GM19463 (cell line): Measurements from ENCODE around the gene IL4I1.

Source experiments
- ATAC-seq: cut with Tn5 transposase; IDR thresholded peaks from one replicate; pipeline ENCODE4 v1.9.1; 2021; ENCODE audit warnings: mild to moderate bottlenecking, moderate library complexity; ENCODE audit not compliant: unreplicated experiment

Gene IL4I1

GRCh38 chr19:49924004-49924880, 27.6 kb upstream of the IL4I1 start:
- no peak for ATAC-seq

GRCh38 chr19:49923055-49924003, 26.6 kb upstream of the IL4I1 start:
- no peak for ATAC-seq

- ATAC-seq: no peak
Observed at GRCh38 chr19:49921871-49922795, 25.4 kb upstream of the IL4I1 start.

GRCh38 chr19:49920624-49921363, 24.1 kb upstream of the IL4I1 start:
- ATAC-seq: no peak

GRCh38 chr19:49918089-49918488, 21.4 kb upstream of the IL4I1 start:
- ATAC-seq: no peak

GRCh38 chr19:49916839-49917733, 20.4 kb upstream of the IL4I1 start:
- no peak for ATAC-seq

- ATAC-seq: no peak
Observed at GRCh38 chr19:49915271-49915670, 18.6 kb upstream of the IL4I1 start.

GRCh38 chr19:49913720-49914119, 17.0 kb upstream of the IL4I1 start:
- ATAC-seq: no peak

GRCh38 chr19:49912965-49913685, 16.4 kb upstream of the IL4I1 start:
- no peak for ATAC-seq

- ATAC-seq: no peak
Observed at GRCh38 chr19:49911381-49912145, 14.9 kb upstream of the IL4I1 start.

GRCh38 chr19:49910179-49910578, 13.5 kb upstream of the IL4I1 start:
- no peak for ATAC-seq

- no peak for ATAC-seq
Observed at GRCh38 chr19:49908480-49909420, 12.1 kb upstream of the IL4I1 start.

GRCh38 chr19:49907745-49908446, 11.2 kb upstream of the IL4I1 start:
- ATAC-seq: no peak

GRCh38 chr19:49906879-49907564, 10.3 kb upstream of the IL4I1 start:
- no peak for ATAC-seq

- no peak for ATAC-seq
Observed at GRCh38 chr19:49904136-49904535, 7.4 kb upstream of the IL4I1 start.
